Transverse colon (tissue), 4 donors: Measurements from ENCODE around the gene EIF1AD. TPM values are rescaled to one million over a fixed set of nuclear protein-coding genes. Genes with fewer than 3 reads are reported as not detected.
"Not testable (repeated sequence)": the region's sequence is repeated elsewhere in the genome, so short reads cannot be mapped to it uniquely, and the experiment has no call there.

ENCODE experiments used
- DNase-seq: peaks from one replicate; pipeline ENCODE4 v3.0.0-alpha.2; 2019
- H3K27ac ChIP-seq, 4 donors: fragments of 200-600 bp; sonication (generic); 2 replicates each; pipeline ENCODE4 v1.5.1; 2016 to 2018; ENCODE audit warnings: inconsistent platforms in 4 of 4
- H3K27me3 ChIP-seq: fragments of 200-600 bp; sonication (generic); 2 replicates; pipeline ENCODE4 v1.5.1; 2017; ENCODE audit warnings: inconsistent platforms
- H3K36me3 ChIP-seq, 4 donors: fragments of 200-600 bp; sonication (generic); 2 replicates each; pipeline ENCODE4 v1.5.1; 2017 to 2019; ENCODE audit warnings: inconsistent platforms in 4 of 4
- H3K4me1 ChIP-seq, 4 donors: fragments of 200-600 bp; sonication (generic); 2 replicates each; pipeline ENCODE4 v1.5.1; 2017 to 2020; ENCODE audit warnings: inconsistent platforms in 4 of 4
- H3K4me3 ChIP-seq, 4 donors: fragments of 200-600 bp; sonication (generic); 1 replicate in 1 of 4; 2 replicates in 3 of 4; pipeline versions ENCODE4 v1.5.1 to v1.6.1; 2017 to 2019; ENCODE audit warnings: inconsistent platforms in 4 of 4
- H3K9me3 ChIP-seq, 2 donors: fragments of 200-600 bp; sonication (generic); 2 replicates each; pipeline ENCODE4 v1.5.1; 2017 to 2019; ENCODE audit warnings: inconsistent platforms in 2 of 2
- EP300 ChIP-seq: sonication (generic); formaldehyde crosslinking; IDR thresholded peaks from one replicate; pipeline ENCODE4 v1.6.1; 2017; ENCODE audit warnings: antibody characterized with exemption, low read depth
- POLR2A ChIP-seq: fragments of 450-650 bp; IDR thresholded peaks from one replicate; pipeline ENCODE4 v1.6.1; 2016; ENCODE audit warnings: antibody characterized with exemption, mild to moderate bottlenecking, moderate library complexity
- POLR2AphosphoS5 ChIP-seq, 3 donors: sonication (generic); formaldehyde crosslinking; IDR thresholded peaks; one replicate each; pipeline ENCODE4 v1.6.1; 2016; ENCODE audit warnings: antibody characterized with exemption in 3 of 3
- WGBS, 2 donors: methylation state at CpG; one replicate each; pipeline ENCODE4 v1.1.5; 2018; ENCODE audit warnings: low coverage in 1 of 2; 5-methylcytosine and 5-hydroxymethylcytosine counted together
- in situ Hi-C, 4 donors: fragments of 200-750 bp; cut with MboI; loops; one replicate each; pipeline versions ENCODE4 v1.15.0 to v1.15.1; 2017; ENCODE audit warnings: low sequenced_read_pairs in 3 of 4, low pct_ligation_motif_present in 1 of 4, low pct_unique_long_range_greater_than_20kb in 1 of 4
- intact Hi-C: fragments of 100-400 bp; cut with DNase I; formaldehyde crosslinking; loops from one replicate; pipeline ENCODE4 v1.15.1; 2023; ENCODE audit warnings: low total_unique reads
- total RNA-seq, 4 donors: library from RNA; depleted of rRNA; stranded (reverse); fragments of >200 nt; gene quantifications; one replicate each; pipeline ENCODE4 v1.1.0, GENCODE V29; 2016
- TF ChIP-seq, protein P1 (sequence below), 5 experiments: fragments of 200-600 bp in 3 of 5; fragments of 450-650 bp in 2 of 5; sonication (generic) in 3 of 5; IDR thresholded peaks; 1 replicate in 2 of 5; 2 replicates in 3 of 5; pipeline ENCODE4 v1.5.1; 2016 to 2017; ENCODE audit warnings: antibody characterized with exemption in 5 of 5, inconsistent platforms in 3 of 5, mild to moderate bottlenecking in 2 of 5, moderate library complexity in 1 of 5

Gene EIF1AD
- total RNA-seq, 4 donors from 2014 or later: 14.6 to 82.6 (median 31.2) TPM

DNA sequence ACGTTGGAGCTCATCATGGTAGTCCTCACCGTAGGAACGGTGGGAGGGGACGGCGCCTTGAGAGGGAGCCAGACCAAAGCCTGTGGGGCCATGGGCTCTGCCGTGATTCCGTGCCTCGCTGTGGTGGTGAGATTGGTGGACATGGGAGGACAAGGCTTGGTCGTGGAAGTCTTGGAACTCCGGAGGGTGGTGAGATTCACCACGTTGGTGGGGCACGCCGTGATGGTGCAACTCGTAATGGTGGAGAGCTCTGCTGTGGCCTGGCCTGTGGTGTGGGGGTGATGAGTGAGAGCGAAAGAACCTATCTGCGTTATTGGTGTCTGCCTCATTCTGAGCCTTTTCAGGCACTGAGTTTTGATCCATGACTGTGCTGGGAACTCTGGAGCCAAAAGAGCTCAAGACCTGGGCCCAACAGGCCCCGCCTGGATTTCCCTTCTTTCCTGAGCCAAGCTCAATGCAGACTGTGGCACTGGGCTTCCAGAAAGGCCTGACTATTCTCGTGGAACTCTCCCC, 24.1 kb upstream of the EIF1AD start, which contains the start of gene CATSPER1:
Gene CATSPER1, minus strand, starts transcription at position 463 of the 513 bp plus-strand sequence. Its CDS starts 100 bp downstream, at position 363.
- intact Hi-C loops (no loop called here), in situ Hi-C loops (no loop called here)
- 87% methylated on average over 18 of the region's 18 CpGs; no CpG with 5 or more reads in 1 of the 2 donors for WGBS, 2 donors
- Histone ChIP-seq H3K4me1 (peaks cover 0 to 6% (median 6%) of the 10 kb centered on the region in 4 donors), H3K27ac (no peak within 1 kb of the TSS), H3K27me3 (peaks cover 14% of the 10 kb centered on the region), H3K4me3 (no peak within 1 kb of the TSS), H3K9me3 (no peaks in the 10 kb centered on the region), H3K36me3 (no peaks in the 10 kb centered on the region)
- TF ChIP-seq EP300: no peak
- DNase-seq: no peak

DNA sequence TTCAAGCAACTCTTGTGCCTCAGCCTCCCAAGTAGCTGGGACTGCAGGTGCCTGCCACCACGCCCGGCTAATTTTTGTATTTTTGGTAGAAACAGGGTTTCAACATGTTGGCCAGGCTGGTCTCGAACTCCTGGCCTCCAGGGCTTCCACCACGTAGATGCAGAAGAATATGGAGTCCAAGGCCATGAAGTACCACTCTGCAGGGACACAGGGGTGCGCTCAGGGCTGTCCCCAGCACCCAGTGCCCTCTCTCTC, 21.2 kb upstream of the EIF1AD start:
- 72% methylated on average over 5 of the region's 5 CpGs; no CpG with 5 or more reads in 1 of the 2 donors for WGBS, 2 donors
- H3K4me3 ChIP-seq, in situ Hi-C loops: not testable (repeated sequence)

DNA sequence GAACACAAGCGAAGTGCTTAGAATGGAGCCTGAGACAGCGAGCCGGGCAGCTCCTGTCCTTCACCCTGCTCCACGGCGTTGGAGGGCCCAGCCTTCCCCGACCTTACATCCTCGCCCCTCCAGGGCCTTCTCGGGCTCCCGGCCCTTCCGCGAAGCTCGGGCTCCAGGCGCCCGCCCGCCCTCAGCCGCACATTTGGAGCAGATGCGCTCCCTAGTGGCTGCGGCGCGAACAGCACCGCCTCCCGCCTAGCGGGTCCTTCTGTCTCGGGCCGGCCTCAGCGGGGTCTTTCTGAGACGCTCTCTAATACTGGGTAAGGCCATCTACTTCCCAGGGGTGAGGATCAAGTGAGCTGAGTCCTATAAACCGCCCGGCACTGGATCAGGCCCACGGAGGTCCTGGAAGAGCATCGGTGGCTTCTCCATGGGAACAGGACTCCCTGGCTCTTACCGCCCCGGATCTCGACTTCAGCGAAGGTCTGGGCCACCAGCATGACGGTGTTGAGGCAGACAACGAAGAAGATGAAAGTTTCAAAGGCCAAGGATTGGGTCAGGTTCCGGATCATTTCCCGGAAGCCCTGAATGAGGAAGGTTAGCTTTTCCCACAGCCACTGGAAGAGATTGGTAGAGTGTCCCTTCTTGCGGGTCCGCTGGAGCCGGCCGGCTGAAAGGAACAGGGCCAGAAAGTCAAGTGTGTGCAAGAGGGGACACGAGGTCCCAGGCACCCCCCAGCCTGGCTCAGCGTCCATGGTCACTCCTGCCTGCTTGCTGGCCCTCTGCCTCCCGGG, 20.6 kb upstream of the EIF1AD start:
- no peak overlapping the region for H3K27ac ChIP-seq
- peak; percentile 80 for DNase-seq
- in situ Hi-C loops (no loop called here), intact Hi-C loops (no loop called here)
- H3K9me3 ChIP-seq: no peaks in the 10 kb centered on the region
- peak overlapping the region in 1 of 4 donors; percentile 19 for H3K4me3 ChIP-seq
- H3K36me3 ChIP-seq: no peaks in the 10 kb centered on the region
- H3K4me1 ChIP-seq: peaks cover 0 to 6% (median 6%) of the 10 kb centered on the region in 4 donors
- peaks cover 11% of the 10 kb centered on the region for H3K27me3 ChIP-seq
- TF ChIP-seq, protein P1, sequence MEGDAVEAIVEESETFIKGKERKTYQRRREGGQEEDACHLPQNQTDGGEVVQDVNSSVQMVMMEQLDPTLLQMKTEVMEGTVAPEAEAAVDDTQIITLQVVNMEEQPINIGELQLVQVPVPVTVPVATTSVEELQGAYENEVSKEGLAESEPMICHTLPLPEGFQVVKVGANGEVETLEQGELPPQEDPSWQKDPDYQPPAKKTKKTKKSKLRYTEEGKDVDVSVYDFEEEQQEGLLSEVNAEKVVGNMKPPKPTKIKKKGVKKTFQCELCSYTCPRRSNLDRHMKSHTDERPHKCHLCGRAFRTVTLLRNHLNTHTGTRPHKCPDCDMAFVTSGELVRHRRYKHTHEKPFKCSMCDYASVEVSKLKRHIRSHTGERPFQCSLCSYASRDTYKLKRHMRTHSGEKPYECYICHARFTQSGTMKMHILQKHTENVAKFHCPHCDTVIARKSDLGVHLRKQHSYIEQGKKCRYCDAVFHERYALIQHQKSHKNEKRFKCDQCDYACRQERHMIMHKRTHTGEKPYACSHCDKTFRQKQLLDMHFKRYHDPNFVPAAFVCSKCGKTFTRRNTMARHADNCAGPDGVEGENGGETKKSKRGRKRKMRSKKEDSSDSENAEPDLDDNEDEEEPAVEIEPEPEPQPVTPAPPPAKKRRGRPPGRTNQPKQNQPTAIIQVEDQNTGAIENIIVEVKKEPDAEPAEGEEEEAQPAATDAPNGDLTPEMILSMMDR (IDR thresholded peaks at IDR 0.05): peak; percentile 88 to 98 (median 97)
- TF ChIP-seq EP300 (no peak), POLR2A (no peak), POLR2AphosphoS5 (IDR thresholded peaks at IDR 0.05) (no peak)
- 13 to 18% methylated on average over 3 to 43 of the region's 46 CpGs for WGBS, 2 donors

More for the DNA sequence above, 21.2 kb upstream of the EIF1AD start:
- H3K36me3 ChIP-seq, H3K27ac ChIP-seq, H3K9me3 ChIP-seq, DNase-seq, H3K4me1 ChIP-seq, intact Hi-C loops: not testable (repeated sequence)
- H3K27me3 ChIP-seq: peaks cover 14% of the 10 kb centered on the region

DNA sequence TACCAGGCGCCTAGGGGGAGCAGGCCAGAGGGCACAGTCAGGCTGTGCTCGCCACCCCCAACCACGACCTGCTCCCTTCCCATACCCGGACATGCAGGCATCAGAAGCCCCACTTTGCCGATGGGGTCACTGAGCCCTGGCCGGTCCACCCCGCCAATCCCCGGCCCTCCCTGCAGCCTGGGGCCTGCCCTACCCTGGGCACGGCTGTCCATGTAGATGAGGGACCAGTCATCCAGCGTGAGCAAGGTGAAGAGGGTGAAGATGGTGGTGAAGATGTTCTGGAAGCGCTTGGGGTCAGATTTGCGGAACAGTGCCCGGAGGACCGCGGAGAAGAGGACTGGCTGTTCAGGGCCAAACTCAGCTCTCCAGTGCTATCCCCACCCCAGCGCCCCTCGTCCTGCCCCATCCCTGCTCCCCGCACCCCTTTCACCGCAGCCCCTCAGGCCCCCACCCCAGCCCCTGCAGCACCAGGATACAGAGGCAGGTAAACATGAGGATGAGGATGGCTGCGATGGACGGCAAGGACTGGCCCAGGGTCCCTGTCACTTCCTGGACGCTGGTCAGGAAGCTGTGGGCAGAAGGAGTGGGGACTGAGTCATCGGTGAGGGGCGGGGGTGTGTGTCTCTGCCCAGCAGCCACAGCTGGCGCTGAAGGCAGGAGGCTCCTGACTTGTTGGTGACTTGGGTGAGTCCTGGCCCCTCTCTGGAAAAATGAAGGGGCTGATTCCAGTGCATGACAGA, 18.8 kb upstream of the EIF1AD start:
- H3K4me3 ChIP-seq: no peak overlapping the region
- H3K27me3 ChIP-seq: peaks cover 11% of the 10 kb centered on the region
- no peaks in the 10 kb centered on the region for H3K36me3 ChIP-seq
- H3K4me1 ChIP-seq: peaks cover 0 to 6% (median 6%) of the 10 kb centered on the region in 4 donors
- no peaks in the 10 kb centered on the region for H3K9me3 ChIP-seq
- TF ChIP-seq POLR2AphosphoS5 (IDR thresholded peaks at IDR 0.05) (no peak), EP300 (no peak)
- in situ Hi-C loops (no loop called here), intact Hi-C loops (no loop called here)
- 78 to 87% methylated on average over 3 to 25 of the region's 25 CpGs for WGBS, 2 donors
- no peak overlapping the region for H3K27ac ChIP-seq
- peak; percentile 29 for DNase-seq

DNA sequence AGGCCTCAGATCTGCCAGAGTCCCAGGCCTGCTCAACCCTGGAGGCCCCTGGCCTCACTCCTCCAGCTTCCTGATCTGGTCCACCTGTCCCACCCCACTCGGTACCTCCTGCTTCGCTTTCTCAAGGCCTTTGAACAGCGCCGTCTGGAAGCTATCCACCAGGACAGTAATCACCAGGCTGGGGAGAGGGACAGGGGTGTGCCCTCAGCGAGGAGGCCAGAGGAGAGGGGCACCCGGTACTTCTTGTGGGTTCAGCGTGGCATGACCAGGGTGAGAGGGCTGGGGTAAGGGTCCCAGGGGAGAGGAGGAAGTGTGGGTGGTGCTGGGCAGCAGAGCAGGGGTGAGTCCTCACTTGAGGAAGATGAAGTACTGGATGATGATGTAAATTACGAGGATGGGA, 18.3 kb upstream of the EIF1AD start:
- no peak for DNase-seq
- in situ Hi-C loops: no loop called here
- H3K4me3 ChIP-seq: no peak overlapping the region

More for the DNA sequence above, 18.3 kb upstream of the EIF1AD start:
- Histone ChIP-seq H3K4me1 (peaks cover 0 to 6% (median 6%) of the 10 kb centered on the region in 4 donors), H3K36me3 (no peaks in the 10 kb centered on the region), H3K9me3 (no peaks in the 10 kb centered on the region), H3K27me3 (peaks cover 11% of the 10 kb centered on the region), H3K27ac (no peak overlapping the region)
- WGBS, 2 donors: 60 to 75% methylated on average over 3 to 8 of the region's 8 CpGs
- TF ChIP-seq POLR2A (no peak), POLR2AphosphoS5 (IDR thresholded peaks at IDR 0.05) (no peak), EP300 (no peak)
- TF ChIP-seq, protein P1 (IDR thresholded peaks at IDR 0.05): no peak
- intact Hi-C loops: no loop called here
